SJSA1 (cell line): Measurements from ENCODE around the gene GPR150. TPM values are rescaled to one million over a fixed set of nuclear protein-coding genes. Genes with fewer than 3 reads are reported as not detected.
A peak's percentile ranks its signal among the peaks of the same experiment; 100 is the strongest.
"Not testable (repeated sequence)": the region's sequence is repeated elsewhere in the genome, so short reads cannot be mapped to it uniquely, and the experiment has no call there.

ENCODE experiments used
- DNase-seq, 2 experiments: peaks; one replicate each; pipeline ENCODE4 v3.0.0-alpha.2; 2015 to 2020; ENCODE audit warnings: low spot score in 2 of 2, low read depth in 1 of 2
- H3K27ac ChIP-seq: fragments of 250-450 bp; sonication (Bioruptor Pico); 2 replicates; pipeline ENCODE4 v1.5.1; 2020; ENCODE audit warnings: mild to moderate bottlenecking, moderate library complexity
- H3K27me3 ChIP-seq: fragments of 250-450 bp; sonication (Bioruptor Pico); replicated peaks from 2 replicates; pipeline ENCODE4 v1.5.1; 2020; ENCODE audit warnings: mild to moderate bottlenecking, moderate library complexity
- H3K36me3 ChIP-seq: fragments of 250-450 bp; sonication (Bioruptor Pico); 2 replicates; pipeline ENCODE4 v1.5.1; 2020; ENCODE audit warnings: mild to moderate bottlenecking
- H3K4me1 ChIP-seq: fragments of 250-450 bp; sonication (Bioruptor Pico); replicated peaks from 2 replicates; pipeline ENCODE4 v1.6.1; 2021; ENCODE audit warnings: mild to moderate bottlenecking
- H3K4me3 ChIP-seq: fragments of 250-450 bp; sonication (Bioruptor Pico); 2 replicates; pipeline ENCODE4 v1.5.1; 2020; ENCODE audit warnings: mild to moderate bottlenecking
- H3K9me3 ChIP-seq: fragments of 250-450 bp; sonication (Bioruptor Pico); replicated peaks from 2 replicates; pipeline ENCODE4 v1.5.1; 2020; ENCODE audit warnings: mild to moderate bottlenecking
- total RNA-seq: library from RNA; depleted of rRNA; stranded (reverse); fragments of >200 nt; shearing (Covaris generic); gene quantifications from 2 replicates; pipeline ENCODE4 v1.2.3, GENCODE V29; 2014

GPR150 gene
- total RNA-seq, 1 experiment from 2014 or later: 0.18 TPM

GRCh38 chr5:95631255-95631958, 11.5 kb downstream of the GPR150 start:
- Histone ChIP-seq H3K4me1 (peaks cover 20% of the 10 kb centered on the region), H3K36me3 (no peaks in the 10 kb centered on the region), H3K27me3 (no peaks in the 10 kb centered on the region), H3K4me3 (no peak overlapping the region), H3K9me3 (no peaks in the 10 kb centered on the region), H3K27ac (peak overlapping the region; percentile 76)
- peak in 1 of 2 experiments; percentile 50 for DNase-seq

- Histone ChIP-seq H3K27me3 (no peaks in the 10 kb centered on the region), H3K36me3 (no peaks in the 10 kb centered on the region), H3K4me1 (peaks cover 20% of the 10 kb centered on the region), H3K9me3 (no peaks in the 10 kb centered on the region), H3K27ac (peak overlapping the region; percentile 76), H3K4me3 (no peak overlapping the region)
- DNase-seq: peak; percentile 54 to 63
Observed at GRCh38 chr5:95631991-95632675, 12.2 kb downstream of the GPR150 start.

- not testable (repeated sequence) for H3K9me3 ChIP-seq, H3K27ac ChIP-seq, H3K4me3 ChIP-seq, DNase-seq, H3K27me3 ChIP-seq, H3K36me3 ChIP-seq
- peaks cover 20% of the 10 kb centered on the region for H3K4me1 ChIP-seq
Observed at GRCh38 chr5:95632942-95633341, 13.1 kb downstream of the GPR150 start.

GRCh38 chr5:95633671-95634070, 13.8 kb downstream of the GPR150 start:
- no peak overlapping the region for H3K27ac ChIP-seq
- H3K4me1 ChIP-seq: peaks cover 20% of the 10 kb centered on the region
- no peaks in the 10 kb centered on the region for H3K9me3 ChIP-seq
- no peaks in the 10 kb centered on the region for H3K27me3 ChIP-seq
- H3K4me3 ChIP-seq: no peak overlapping the region
- no peaks in the 10 kb centered on the region for H3K36me3 ChIP-seq
- DNase-seq: no peak

- Histone ChIP-seq H3K9me3 (no peaks in the 10 kb centered on the region), H3K27me3 (no peaks in the 10 kb centered on the region), H3K27ac (no peak overlapping the region), H3K36me3 (no peaks in the 10 kb centered on the region), H3K4me3 (no peak overlapping the region), H3K4me1 (peaks cover 20% of the 10 kb centered on the region)
- DNase-seq: no peak
Observed at GRCh38 chr5:95634081-95634480, 14.2 kb downstream of the GPR150 start.

- Histone ChIP-seq H3K27ac (no peak overlapping the region), H3K36me3 (no peaks in the 10 kb centered on the region), H3K27me3 (no peaks in the 10 kb centered on the region), H3K9me3 (no peaks in the 10 kb centered on the region), H3K4me1 (no peaks in the 10 kb centered on the region), H3K4me3 (no peak overlapping the region)
- DNase-seq: no peak
Observed at GRCh38 chr5:95638632-95639031, 18.7 kb downstream of the GPR150 start.

- DNase-seq: no peak
- peaks cover 6% of the 10 kb centered on the region for H3K4me1 ChIP-seq
- no peaks in the 10 kb centered on the region for H3K36me3 ChIP-seq
- no peaks in the 10 kb centered on the region for H3K9me3 ChIP-seq
- no peak overlapping the region for H3K27ac ChIP-seq
- H3K27me3 ChIP-seq: no peaks in the 10 kb centered on the region
- no peak overlapping the region for H3K4me3 ChIP-seq
Observed at GRCh38 chr5:95641741-95642220, 21.9 kb downstream of the GPR150 start.

- Histone ChIP-seq H3K4me1 (peaks cover 17% of the 10 kb centered on the region), H3K9me3 (no peaks in the 10 kb centered on the region), H3K36me3 (no peaks in the 10 kb centered on the region), H3K27me3 (no peaks in the 10 kb centered on the region), H3K4me3 (no peak overlapping the region), H3K27ac (no peak overlapping the region)
- DNase-seq: no peak
Observed at GRCh38 chr5:95643152-95643551, 23.3 kb downstream of the GPR150 start.

GRCh38 chr5:95644351-95645042, 24.6 kb downstream of the GPR150 start:
- peak; percentile 50 to 68 for DNase-seq
- Histone ChIP-seq H3K27me3 (no peaks in the 10 kb centered on the region), H3K4me1 (peaks cover 18% of the 10 kb centered on the region), H3K9me3 (no peaks in the 10 kb centered on the region), H3K27ac (no peak overlapping the region), H3K36me3 (no peaks in the 10 kb centered on the region), H3K4me3 (no peak overlapping the region)

GRCh38 chr5:95646226-95646568, 26.3 kb downstream of the GPR150 start:
- not testable (repeated sequence) for H3K27ac ChIP-seq, DNase-seq

GRCh38 chr5:95646569-95647431, 26.9 kb downstream of the GPR150 start, which contains the start of gene RFESD:
Gene RFESD, plus strand, starts transcription at chr5:95646777. Its CDS starts 5,495 bp downstream, at chr5:95652272.
- H3K4me1 ChIP-seq: peaks cover 18% of the 10 kb centered on the region
- H3K9me3 ChIP-seq: no peaks in the 10 kb centered on the region
- H3K4me3 ChIP-seq: peak within 1 kb of the TSS; percentile 42
- DNase-seq: peak; percentile 93 to 99
- H3K27me3 ChIP-seq: no peaks in the 10 kb centered on the region
- no peaks in the 10 kb centered on the region for H3K36me3 ChIP-seq
- H3K27ac ChIP-seq: peak within 1 kb of the TSS; percentile 82

More at GRCh38 chr5:95646226-95646568, 26.3 kb downstream of the GPR150 start:
- H3K4me1 ChIP-seq: peaks cover 18% of the 10 kb centered on the region
- not testable (repeated sequence) for H3K9me3 ChIP-seq, H3K27me3 ChIP-seq, H3K36me3 ChIP-seq, H3K4me3 ChIP-seq

GRCh38 chr5:95647886-95648860, 28.3 kb downstream of the GPR150 start:
- Histone ChIP-seq H3K27me3 (no peaks in the 10 kb centered on the region), H3K27ac (0 out of 2 replicates have a peak overlapping the region, but pooled peaks have one; percentile 4), H3K9me3 (no peaks in the 10 kb centered on the region), H3K4me1 (peaks cover 18% of the 10 kb centered on the region), H3K36me3 (no peaks in the 10 kb centered on the region; the same call in 1 of the 2 replicates), H3K4me3 (no peak overlapping the region)
- DNase-seq: no peak
